Anterior cingulate cortex (tissue), 58 donors: ENCODE measurements around the gene CCDC77.
"Not testable (repeated sequence)": the region's sequence is repeated elsewhere in the genome, so short reads cannot be mapped to it uniquely, and the experiment has no call there.

Experiments used
- DNase-seq, 58 donors: peaks; one replicate each; lab custom pipeline; 2025; lab: John Stamatoyannopoulos, UW

Gene CCDC77

GRCh38 chr12:401235-402028 is at the start of gene CCDC77:
Gene CCDC77, plus strand, starts transcription at chr12:401644. Its CDS starts 7,740 bp downstream, at chr12:409384.
- no peak for DNase-seq

GRCh38 chr12:356276-356988 is 45.0 kb upstream of the CCDC77 start:
- no peak for DNase-seq

GRCh38 chr12:359091-359490 is 42.4 kb upstream of the CCDC77 start:
- no peak for DNase-seq

GRCh38 chr12:366820-367219 is 34.6 kb upstream of the CCDC77 start:
- DNase-seq = no peak

- no peak for DNase-seq
Measured at GRCh38 chr12:367972-368371, 33.5 kb upstream of the CCDC77 start.

GRCh38 chr12:370739-371485 is 30.5 kb upstream of the CCDC77 start:
- DNase-seq = not testable (repeated sequence)

GRCh38 chr12:386651-387050 is 14.8 kb upstream of the CCDC77 start:
- no peak for DNase-seq

GRCh38 chr12:388012-388411 is 13.4 kb upstream of the CCDC77 start:
- no peak for DNase-seq

- no peak for DNase-seq
Measured at GRCh38 chr12:388541-389141, 12.8 kb upstream of the CCDC77 start.

- no peak for DNase-seq
Measured at GRCh38 chr12:389142-390096, 12.0 kb upstream of the CCDC77 start, which contains the start of gene KDM5A. Gene KDM5A, minus strand, starts transcription at chr12:389320. Its CDS starts 229 bp downstream, at chr12:389091.

- no peak for DNase-seq
Measured at GRCh38 chr12:400828-401227, 616 bp upstream of the CCDC77 start.

GRCh38 chr12:402029-402389 is 565 bp downstream of the CCDC77 start:
- no peak for DNase-seq

GRCh38 chr12:414859-415258 is 13.4 kb downstream of the CCDC77 start:
- DNase-seq = no peak

- no peak for DNase-seq
Measured at GRCh38 chr12:418432-418831, 17.0 kb downstream of the CCDC77 start.

- no peak for DNase-seq
Measured at GRCh38 chr12:422526-422925, 21.1 kb downstream of the CCDC77 start.

GRCh38 chr12:435737-436136 is 34.3 kb downstream of the CCDC77 start:
- not testable (repeated sequence) for DNase-seq

GRCh38 chr12:442235-442884 is 40.9 kb downstream of the CCDC77 start:
- peak in 31 of 58 donors; percentile 6 to 74 (median 29) for DNase-seq

- no peak for DNase-seq
Measured at GRCh38 chr12:447141-447540, 45.7 kb downstream of the CCDC77 start.

- DNase-seq = no peak
Measured at GRCh38 chr12:449203-449602, 47.8 kb downstream of the CCDC77 start.
